Brain microvascular endothelial cell (primary cell): ENCODE data around the gene CALU.

ENCODE experiments used
- DNase-seq: peaks from one replicate; pipeline ENCODE4 v3.0.0-alpha.2; 2020
- H3K27ac ChIP-seq: fragments of 250-450 bp; sonication (Bioruptor Pico); 2 replicates; pipeline ENCODE4 v1.5.1; 2020; ENCODE audit warnings: mild to moderate bottlenecking, moderate library complexity
- H3K27me3 ChIP-seq: fragments of 250-450 bp; sonication (Bioruptor Pico); replicated peaks from 2 replicates; pipeline ENCODE4 v1.5.1; 2020; ENCODE audit warnings: mild to moderate bottlenecking
- H3K36me3 ChIP-seq: fragments of 250-450 bp; sonication (Bioruptor Pico); replicated peaks from 2 replicates; pipeline ENCODE4 v1.5.1; 2020; ENCODE audit warnings: mild to moderate bottlenecking
- H3K4me3 ChIP-seq: 2 replicates; pipeline ENCODE4 v1.5.1; 2011; ENCODE audit warnings: low read depth, mild to moderate bottlenecking, control low read depth, low read length, moderate library complexity
- in situ Hi-C: cut with HindIII; loops from 2 replicates; pipeline ENCODE4 v1.10.0; 2017; ENCODE audit warnings: low sequenced_read_pairs, low pct_ligation_motif_present
- TF ChIP-seq, protein P1 (sequence below): IDR thresholded peaks from 2 replicates; pipeline ENCODE4 v1.5.1; 2011; ENCODE audit warnings: low read depth, mild to moderate bottlenecking, moderate library complexity, low read length, control low read depth, inconsistent platforms; ENCODE audit errors: missing control alignments

CALU gene

DNA sequence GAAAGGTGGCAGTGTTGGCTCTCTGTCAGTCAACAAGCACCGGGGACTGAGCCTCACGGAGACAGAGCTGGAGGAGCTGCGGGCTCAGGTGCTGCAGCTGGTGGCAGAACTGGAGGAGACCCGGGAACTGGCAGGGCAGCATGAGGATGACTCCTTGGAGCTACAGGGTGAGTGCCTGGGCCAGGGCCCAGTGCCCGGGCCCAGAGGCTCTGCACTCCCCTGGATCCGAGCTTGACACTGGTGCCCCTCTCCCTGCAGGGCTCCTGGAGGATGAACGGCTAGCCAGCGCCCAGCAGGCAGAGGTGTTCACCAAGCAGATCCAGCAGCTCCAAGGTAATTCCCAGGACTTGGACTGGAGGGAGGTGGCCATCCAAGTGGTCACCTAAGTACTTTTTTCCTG lies 55.3 kb downstream of the CALU start:
- H3K36me3 ChIP-seq, result no peaks in the 10 kb centered on the region

DNA sequence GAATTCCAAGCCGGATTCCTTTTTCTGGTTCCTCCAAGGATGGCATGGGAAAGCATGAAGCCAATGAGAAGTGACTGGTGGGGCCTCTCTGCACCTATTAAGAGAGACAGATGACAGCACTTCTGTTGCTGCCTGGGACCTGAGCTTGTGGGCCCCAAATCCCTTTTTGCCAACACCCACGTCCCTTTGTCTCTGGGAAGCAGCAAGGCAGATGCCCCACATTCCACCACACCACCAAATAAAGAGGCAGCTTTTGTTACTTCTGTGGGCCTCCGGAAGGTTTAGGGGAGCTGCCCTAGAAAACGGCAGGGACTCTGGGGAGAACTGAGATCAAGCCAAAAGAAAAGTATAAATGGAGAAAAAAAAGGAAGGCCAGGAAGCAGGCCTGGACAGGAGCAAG lies 56.0 kb downstream of the CALU start:
- no peak for DNase-seq
- in situ Hi-C loops, result no loop called here
- peaks cover 2% of the 10 kb centered on the region for H3K27me3 ChIP-seq
- H3K4me3 ChIP-seq, result no peak overlapping the region
- no peak overlapping the region for H3K27ac ChIP-seq
- no peaks in the 10 kb centered on the region for H3K36me3 ChIP-seq
- TF ChIP-seq, protein P1, sequence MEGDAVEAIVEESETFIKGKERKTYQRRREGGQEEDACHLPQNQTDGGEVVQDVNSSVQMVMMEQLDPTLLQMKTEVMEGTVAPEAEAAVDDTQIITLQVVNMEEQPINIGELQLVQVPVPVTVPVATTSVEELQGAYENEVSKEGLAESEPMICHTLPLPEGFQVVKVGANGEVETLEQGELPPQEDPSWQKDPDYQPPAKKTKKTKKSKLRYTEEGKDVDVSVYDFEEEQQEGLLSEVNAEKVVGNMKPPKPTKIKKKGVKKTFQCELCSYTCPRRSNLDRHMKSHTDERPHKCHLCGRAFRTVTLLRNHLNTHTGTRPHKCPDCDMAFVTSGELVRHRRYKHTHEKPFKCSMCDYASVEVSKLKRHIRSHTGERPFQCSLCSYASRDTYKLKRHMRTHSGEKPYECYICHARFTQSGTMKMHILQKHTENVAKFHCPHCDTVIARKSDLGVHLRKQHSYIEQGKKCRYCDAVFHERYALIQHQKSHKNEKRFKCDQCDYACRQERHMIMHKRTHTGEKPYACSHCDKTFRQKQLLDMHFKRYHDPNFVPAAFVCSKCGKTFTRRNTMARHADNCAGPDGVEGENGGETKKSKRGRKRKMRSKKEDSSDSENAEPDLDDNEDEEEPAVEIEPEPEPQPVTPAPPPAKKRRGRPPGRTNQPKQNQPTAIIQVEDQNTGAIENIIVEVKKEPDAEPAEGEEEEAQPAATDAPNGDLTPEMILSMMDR, result no peak

More for the DNA sequence above, 55.3 kb downstream of the CALU start:
- Histone ChIP-seq H3K27me3 (peaks cover 2% of the 10 kb centered on the region), H3K4me3 (no peak overlapping the region), H3K27ac (no peak overlapping the region)
- in situ Hi-C loops, result no loop called here
- TF ChIP-seq, protein P1, result no peak
- DNase-seq, result no peak

DNA sequence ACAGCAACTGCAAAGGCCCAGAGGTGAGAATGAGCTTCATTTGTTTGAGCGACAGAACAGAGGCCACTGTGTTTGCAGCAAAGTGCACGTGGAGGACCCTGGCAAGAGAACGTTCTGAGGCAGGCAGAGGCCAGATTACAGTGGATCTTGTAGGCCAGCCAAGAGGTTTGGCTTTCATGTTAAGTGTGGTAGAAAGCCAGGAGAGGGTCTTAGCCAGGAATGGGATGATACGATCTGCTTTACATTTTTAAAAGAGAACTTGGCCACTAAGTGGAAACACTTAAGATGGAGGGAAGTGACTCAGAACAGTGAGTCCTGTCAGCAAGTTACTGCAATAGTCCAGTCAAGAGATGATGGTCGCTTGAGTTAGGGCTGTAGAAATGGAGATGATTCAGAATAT lies 57.2 kb downstream of the CALU start:
- H3K27ac ChIP-seq, result no peak overlapping the region
- TF ChIP-seq, protein P1, result no peak
- in situ Hi-C loops, result no loop called here
- DNase-seq, result no peak
- no peaks in the 10 kb centered on the region for H3K36me3 ChIP-seq
- no peak overlapping the region for H3K4me3 ChIP-seq
- H3K27me3 ChIP-seq, result no peaks in the 10 kb centered on the region

DNA sequence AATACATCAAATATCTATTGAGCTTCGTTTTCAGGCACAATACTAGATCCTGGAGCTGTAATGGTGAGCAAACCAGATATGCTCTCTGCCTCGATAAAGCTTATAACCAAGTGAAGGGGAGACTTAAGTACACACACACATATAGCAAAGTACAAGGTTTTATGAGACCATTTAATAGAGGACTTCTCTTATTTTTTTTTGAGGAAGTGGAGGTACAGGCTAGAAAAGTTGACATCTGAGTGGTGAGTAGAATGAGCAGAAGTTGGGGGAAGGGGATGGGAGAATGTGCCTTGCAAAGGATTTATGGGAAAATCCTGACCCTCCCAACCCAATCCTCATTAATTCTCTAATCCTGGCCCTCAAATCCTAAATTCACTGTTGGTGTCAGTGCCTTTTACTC lies 60.3 kb downstream of the CALU start:
- in situ Hi-C loops, result no loop called here
- Histone ChIP-seq H3K4me3 (no peak overlapping the region), H3K27ac (no peak overlapping the region), H3K36me3 (no peaks in the 10 kb centered on the region), H3K27me3 (no peaks in the 10 kb centered on the region)
- no peak for DNase-seq
- TF ChIP-seq, protein P1, result no peak

DNA sequence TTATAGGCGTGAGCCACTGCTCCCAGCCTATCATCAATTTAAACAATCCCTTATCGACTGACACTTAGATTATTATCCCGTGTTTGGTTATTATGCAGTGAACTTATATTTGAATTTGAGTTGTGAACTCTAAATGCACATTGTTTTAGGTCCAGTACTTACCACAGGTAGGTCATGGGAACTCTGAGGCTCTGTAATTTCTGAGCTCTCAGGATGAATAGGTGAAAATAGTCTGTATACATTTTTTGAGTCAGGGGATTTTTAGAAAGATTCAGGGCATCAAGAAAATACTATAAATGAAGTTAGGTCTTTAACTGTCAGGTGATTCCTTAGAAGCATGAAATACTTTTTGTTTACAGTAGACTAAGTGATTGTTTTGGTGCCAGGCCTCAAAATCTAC lies 61.4 kb downstream of the CALU start:
- H3K27ac ChIP-seq, result no peak overlapping the region
- H3K27me3 ChIP-seq, result no peaks in the 10 kb centered on the region
- in situ Hi-C loops, result no loop called here
- H3K36me3 ChIP-seq, result no peaks in the 10 kb centered on the region
- TF ChIP-seq, protein P1, result no peak
- no peak overlapping the region for H3K4me3 ChIP-seq
- no peak for DNase-seq

DNA sequence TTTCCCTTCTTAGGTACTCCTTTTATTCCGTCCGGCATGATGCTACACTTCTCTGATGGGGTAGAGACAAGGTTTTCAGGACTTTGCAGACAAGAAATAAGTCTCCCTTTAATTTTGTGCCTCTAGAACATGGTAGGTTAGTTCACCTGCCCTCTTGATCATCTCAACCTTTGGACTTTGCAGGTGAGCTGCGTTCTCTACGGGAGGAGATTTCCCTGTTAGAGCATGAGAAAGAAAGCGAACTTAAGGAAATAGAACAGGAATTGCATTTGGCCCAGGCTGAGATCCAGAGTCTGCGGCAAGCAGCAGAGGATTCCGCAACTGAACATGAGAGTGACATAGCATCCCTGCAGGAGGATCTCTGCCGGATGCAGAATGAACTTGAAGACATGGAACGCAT lies 61.8 kb downstream of the CALU start:
- Histone ChIP-seq H3K36me3 (no peaks in the 10 kb centered on the region), H3K4me3 (no peak overlapping the region), H3K27me3 (no peaks in the 10 kb centered on the region), H3K27ac (no peak overlapping the region)
- DNase-seq, result no peak
- TF ChIP-seq, protein P1, result no peak
- in situ Hi-C loops, result no loop called here
